Muscle layer of duodenum (tissue), 2 donors: ENCODE data around the gene KANTR.

Source experiments
- H3K27ac ChIP-seq: one replicate; pipeline ENCODE4 v1.7.0; 2013; ENCODE audit warnings: mild to moderate bottlenecking, low read length
- H3K27me3 ChIP-seq: one replicate; pipeline ENCODE4 v1.7.0; 2013; ENCODE audit warnings: low read depth, mild to moderate bottlenecking, control low read depth, low read length
- H3K36me3 ChIP-seq, 2 donors: one replicate each; pipeline ENCODE4 v1.7.0; 2013; ENCODE audit warnings: low read length in 2 of 2, control low read depth in 1 of 2, mild to moderate bottlenecking in 1 of 2; ENCODE audit not compliant: insufficient read depth in 2 of 2, control insufficient read depth in 1 of 2
- H3K4me1 ChIP-seq, 2 donors: one replicate each; pipeline ENCODE4 v1.7.0; 2013; ENCODE audit warnings: low read length in 2 of 2, mild to moderate bottlenecking in 2 of 2, control low read depth in 1 of 2, moderate library complexity in 1 of 2; ENCODE audit not compliant: insufficient read depth in 2 of 2, control insufficient read depth in 1 of 2
- H3K4me3 ChIP-seq, 2 donors: one replicate each; pipeline ENCODE4 v1.7.0; 2013; ENCODE audit warnings: low read length in 2 of 2, low read depth in 1 of 2, mild to moderate bottlenecking in 1 of 2
- H3K9me3 ChIP-seq, 2 donors: one replicate each; pipeline ENCODE4 v1.7.0; 2013; ENCODE audit warnings: low read length in 2 of 2, control low read depth in 1 of 2, mild to moderate bottlenecking in 1 of 2; ENCODE audit not compliant: control insufficient read depth in 1 of 2
- donor health status: healthy.

The KANTR gene, protein sequence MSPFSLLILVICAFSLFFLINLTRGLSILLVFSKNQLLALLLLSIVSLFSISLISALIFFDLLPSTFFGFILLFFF

GRCh38 chrX:53093748-53094581, at the start of gene KANTR:
KANTR (plus strand) TSS chrX:53094142; CDS start chrX:53124273, 30,131 bp downstream.
- no peaks in the 10 kb centered on the region for H3K27me3 ChIP-seq
- H3K4me3 ChIP-seq = peak within 1 kb of the TSS; percentile 71 to 83
- H3K36me3 ChIP-seq = no peaks in the 10 kb centered on the region
- no peaks in the 10 kb centered on the region for H3K9me3 ChIP-seq
- peaks cover 0 to 7% of the 10 kb centered on the region in 2 donors for H3K4me1 ChIP-seq
- peak within 1 kb of the TSS; percentile 96 for H3K27ac ChIP-seq

DNA sequence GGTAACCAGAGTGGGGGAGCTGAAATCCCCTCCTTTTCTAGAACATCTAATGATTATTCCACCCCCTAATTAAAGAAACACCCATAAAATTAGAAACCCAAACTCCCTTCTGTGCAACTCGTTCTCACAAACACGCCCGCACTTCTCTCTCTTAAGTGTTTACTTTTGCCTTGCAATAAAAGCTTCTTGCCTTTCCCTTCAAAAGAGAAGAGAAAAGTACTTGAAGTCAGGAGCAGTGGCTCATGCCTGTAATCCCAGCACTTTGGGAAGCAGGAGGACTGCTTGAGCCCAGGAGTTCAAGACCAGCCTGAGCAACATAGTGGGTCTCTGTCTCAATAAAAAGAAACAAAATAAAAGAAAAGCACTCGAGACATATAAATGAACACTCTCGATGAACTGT, 48.9 kb upstream of the KANTR start:
- Histone ChIP-seq H3K27ac (no peak overlapping the region), H3K9me3 (no peaks in the 10 kb centered on the region), H3K4me1 (peaks cover 0 to 12% of the 10 kb centered on the region in 2 donors), H3K4me3 (no peak overlapping the region), H3K27me3 (no peaks in the 10 kb centered on the region), H3K36me3 (no peaks in the 10 kb centered on the region)

GRCh38 chrX:53047228-53047627, 46.7 kb upstream of the KANTR start:
- Histone ChIP-seq H3K36me3 (no peaks in the 10 kb centered on the region), H3K27ac (no peak overlapping the region), H3K27me3 (no peaks in the 10 kb centered on the region), H3K4me1 (peaks cover 0 to 19% of the 10 kb centered on the region in 2 donors), H3K9me3 (no peaks in the 10 kb centered on the region), H3K4me3 (no peak overlapping the region)

- no peak within 1 kb of the TSS for H3K27ac ChIP-seq
- no peaks in the 10 kb centered on the region for H3K36me3 ChIP-seq
- no peaks in the 10 kb centered on the region for H3K27me3 ChIP-seq
- no peaks in the 10 kb centered on the region for H3K9me3 ChIP-seq
- H3K4me1 ChIP-seq = peaks cover 0 to 19% of the 10 kb centered on the region in 2 donors
- H3K4me3 ChIP-seq = peak within 1 kb of the TSS; percentile 44 to 57
Observed at GRCh38 chrX:53048169-53049126, 45.5 kb upstream of the KANTR start, which contains the start of gene GPR173. GPR173 (plus strand) TSS chrX:53048789; CDS start chrX:53076622, 27,833 bp downstream.

GRCh38 chrX:53049127-53049517, 44.8 kb upstream of the KANTR start:
- no peaks in the 10 kb centered on the region for H3K36me3 ChIP-seq
- H3K27ac ChIP-seq = no peak overlapping the region
- no peaks in the 10 kb centered on the region for H3K27me3 ChIP-seq
- H3K4me3 ChIP-seq = peak overlapping the region; percentile 42 to 57
- H3K9me3 ChIP-seq = no peaks in the 10 kb centered on the region
- H3K4me1 ChIP-seq = peaks cover 0 to 19% of the 10 kb centered on the region in 2 donors

GRCh38 chrX:53050841-53051240, 43.1 kb upstream of the KANTR start:
- peaks cover 0 to 19% of the 10 kb centered on the region in 2 donors for H3K4me1 ChIP-seq
- no peaks in the 10 kb centered on the region for H3K9me3 ChIP-seq
- no peak overlapping the region for H3K27ac ChIP-seq
- no peak overlapping the region for H3K4me3 ChIP-seq
- no peaks in the 10 kb centered on the region for H3K36me3 ChIP-seq
- no peaks in the 10 kb centered on the region for H3K27me3 ChIP-seq

- Histone ChIP-seq H3K27ac (no peak overlapping the region), H3K27me3 (no peaks in the 10 kb centered on the region), H3K4me3 (no peak overlapping the region), H3K36me3 (no peaks in the 10 kb centered on the region), H3K4me1 (peaks cover 0 to 5% of the 10 kb centered on the region in 2 donors), H3K9me3 (no peaks in the 10 kb centered on the region)
Observed at GRCh38 chrX:53055244-53055849, 38.6 kb upstream of the KANTR start.

DNA sequence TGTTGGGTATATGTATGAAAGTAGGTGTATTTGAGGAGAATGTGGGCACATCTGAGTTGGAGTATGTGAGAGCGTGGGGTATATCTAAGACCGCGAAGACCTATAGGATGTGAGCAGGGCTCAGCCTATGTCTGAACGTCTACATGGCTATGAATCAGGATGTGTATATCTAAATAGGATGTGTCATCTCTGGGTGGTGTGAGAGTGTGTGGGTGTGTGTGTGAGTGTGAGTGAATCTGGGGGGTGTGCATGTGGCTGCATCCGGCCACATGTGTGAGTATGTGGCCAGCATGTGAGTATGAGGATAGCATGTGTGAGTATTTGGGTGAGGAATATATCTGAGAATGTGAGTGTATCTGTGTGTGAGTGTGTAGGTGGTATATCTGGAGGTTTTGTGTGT, 37.6 kb upstream of the KANTR start:
- H3K4me3 ChIP-seq = no peak overlapping the region
- H3K36me3 ChIP-seq = no peaks in the 10 kb centered on the region
- no peaks in the 10 kb centered on the region for H3K9me3 ChIP-seq
- no peak overlapping the region for H3K27ac ChIP-seq
- no peaks in the 10 kb centered on the region for H3K4me1 ChIP-seq
- no peaks in the 10 kb centered on the region for H3K27me3 ChIP-seq

DNA sequence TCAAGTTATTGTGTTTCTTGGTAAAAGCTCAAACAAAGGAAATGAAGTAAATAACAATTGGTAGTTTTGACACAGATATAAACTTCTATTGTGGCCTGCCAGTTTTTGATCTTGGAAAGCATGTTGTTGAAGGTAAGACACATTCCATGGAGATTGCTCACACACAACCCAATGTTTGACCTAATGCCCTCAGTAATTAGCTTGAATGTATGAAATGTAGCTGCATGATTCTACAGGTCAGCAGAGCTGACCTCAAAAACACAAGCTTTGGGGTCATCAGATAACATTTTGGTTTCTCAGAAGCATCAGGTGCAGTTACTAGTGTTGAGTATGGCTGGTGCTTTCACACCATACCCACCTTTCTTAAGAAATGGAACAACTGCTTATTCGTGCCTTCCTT, 28.8 kb upstream of the KANTR start:
- Histone ChIP-seq H3K4me3 (no peak overlapping the region), H3K9me3 (no peaks in the 10 kb centered on the region), H3K27me3 (no peaks in the 10 kb centered on the region), H3K36me3 (no peaks in the 10 kb centered on the region), H3K4me1 (no peaks in the 10 kb centered on the region), H3K27ac (no peak overlapping the region)

DNA sequence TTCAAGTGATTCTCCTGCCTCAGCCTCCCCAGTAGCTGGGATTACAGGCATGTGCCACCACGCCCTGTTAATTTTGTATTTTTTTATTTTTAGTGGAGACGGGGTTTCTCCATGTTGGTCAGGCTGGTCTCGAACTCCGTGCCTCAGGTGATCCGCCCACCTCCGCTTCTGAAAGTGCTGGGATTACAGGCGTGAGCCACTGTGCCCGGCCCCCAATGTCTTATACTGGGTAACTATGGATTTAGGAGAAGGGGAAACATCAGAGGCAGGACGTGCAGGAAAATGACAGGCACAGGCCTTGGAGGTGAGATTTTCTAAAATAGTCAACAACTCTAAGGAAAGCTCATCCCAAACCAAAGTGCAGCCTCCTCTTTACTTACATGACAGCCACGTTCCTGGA, 22.9 kb upstream of the KANTR start:
- Histone ChIP-seq H3K9me3 (no peaks in the 10 kb centered on the region), H3K27me3 (no peaks in the 10 kb centered on the region), H3K4me1 (no peaks in the 10 kb centered on the region), H3K4me3 (no peak overlapping the region), H3K27ac (no peak overlapping the region), H3K36me3 (no peaks in the 10 kb centered on the region)
